ENCODE results near the gene WFIKKN2.
"Not testable (repeated sequence)": the region's sequence is repeated elsewhere in the genome, so short reads cannot be mapped to it uniquely, and the experiment has no call there.

WFIKKN2 gene

GRCh38 chr17:50835301-50836234 lies at the start of gene WFIKKN2:
Gene WFIKKN2 (plus strand): TSS chr17:50835586. CDS start chr17:50835938, 352 bp downstream.
- no peak for DNase-seq (ENCODE audit: low read depth)

- DNase-seq (ENCODE audit: low read depth): no peak
These were observed 49.3 kb upstream of the WFIKKN2 start for GRCh38 chr17:50785946-50786570.

- no peak for DNase-seq (ENCODE audit: low read depth)
These were observed 48.3 kb upstream of the WFIKKN2 start for GRCh38 chr17:50787106-50787505.

GRCh38 chr17:50790618-50791017 lies 44.8 kb upstream of the WFIKKN2 start:
- no peak for DNase-seq (ENCODE audit: low read depth)

GRCh38 chr17:50792132-50792531 lies 43.3 kb upstream of the WFIKKN2 start:
- no peak for DNase-seq (ENCODE audit: low read depth)

GRCh38 chr17:50793007-50793406 lies 42.4 kb upstream of the WFIKKN2 start:
- no peak for DNase-seq (ENCODE audit: low read depth)

- no peak for DNase-seq (ENCODE audit: low read depth)
These were observed 41.0 kb upstream of the WFIKKN2 start for GRCh38 chr17:50794361-50794760.

GRCh38 chr17:50797135-50797810 lies 38.1 kb upstream of the WFIKKN2 start:
- no peak for DNase-seq (ENCODE audit: low read depth)

GRCh38 chr17:50798424-50799288 lies 36.7 kb upstream of the WFIKKN2 start:
- no peak for DNase-seq (ENCODE audit: low read depth)

- DNase-seq (ENCODE audit: low read depth): no peak
These were observed 35.8 kb upstream of the WFIKKN2 start for GRCh38 chr17:50799582-50799981.

GRCh38 chr17:50800196-50800700 lies 35.1 kb upstream of the WFIKKN2 start:
- DNase-seq (ENCODE audit: low read depth): no peak

- no peak for DNase-seq (ENCODE audit: low read depth)
These were observed 32.5 kb upstream of the WFIKKN2 start for GRCh38 chr17:50802609-50803571.

- no peak for DNase-seq (ENCODE audit: low read depth)
These were observed 31.7 kb upstream of the WFIKKN2 start for GRCh38 chr17:50803676-50804075.

- not testable (repeated sequence) for DNase-seq (ENCODE audit: low read depth)
These were observed 30.5 kb upstream of the WFIKKN2 start for GRCh38 chr17:50804749-50805475.

GRCh38 chr17:50805486-50805885 lies 29.9 kb upstream of the WFIKKN2 start:
- no peak for DNase-seq (ENCODE audit: low read depth)

GRCh38 chr17:50806141-50806643 lies 29.2 kb upstream of the WFIKKN2 start:
- no peak for DNase-seq (ENCODE audit: low read depth)

- no peak for DNase-seq (ENCODE audit: low read depth)
These were observed 28.4 kb upstream of the WFIKKN2 start for GRCh38 chr17:50807009-50807408.

- DNase-seq (ENCODE audit: low read depth): no peak
These were observed 27.7 kb upstream of the WFIKKN2 start for GRCh38 chr17:50807675-50808074.

- DNase-seq (ENCODE audit: low read depth): no peak
These were observed 27.0 kb upstream of the WFIKKN2 start for GRCh38 chr17:50808413-50808812.

Measured in non-pigmented ciliary epithelial cell (primary cell).